HepG2 (cell line): ENCODE results near the gene OSBPL8. TPM values are rescaled to one million over a fixed set of nuclear protein-coding genes. Genes with fewer than 3 reads are reported as not detected.

Experiments
- ATAC-seq: fragments of 200-7000 bp; cut with Tn5 transposase; 3 replicates; pipeline ENCODE4 v1.9.1; 2020; ENCODE audit warnings: mild to moderate bottlenecking, moderate library complexity
- BruUV-seq: library from RNA; stranded (reverse); fragments of 400-500 nt; replicated peaks from 2 replicates; lab custom pipeline; 2021; lab: Mats Ljungman, UMichigan
- CTCF ChIA-PET: fragments of 300-600 bp; formaldehyde crosslinking; extraction: SDS; loops from one replicate; lab custom pipeline; 2021; ENCODE audit warnings: low total read pairs, inconsistent platforms, low intra/inter-chr PET ratio; lab: Yijun Ruan, JAX
- POLR2A ChIA-PET: fragments of 350-600 bp; sonication (Branson Sonifier 250); formaldehyde crosslinking; loops from one replicate; lab custom pipeline; 2020; ENCODE audit warnings: antibody characterized with exemption, inconsistent platforms; lab: Yijun Ruan, JAX
- DNase-seq: peaks from one replicate; pipeline ENCODE4 v3.0.0-alpha.2; 2015; ENCODE audit warnings: low spot score
- FAIRE-seq: peaks from 3 replicates; lab custom pipeline; 2011; peaks lifted over from hg19 to GRCh38; lab: Jason Lieb, UNC
- H2AFZ ChIP-seq: one replicate; pipeline ENCODE4 v1.6.1; 2011; ENCODE audit warnings: low read length, inconsistent platforms
- H3K27ac ChIP-seq: fragments of 300-600 bp; 3 replicates; pipeline ENCODE4 v1.8.0; 2011; ENCODE audit warnings: mixed run types, mild to moderate bottlenecking, mixed read lengths, low read length, inconsistent platforms; ENCODE audit not compliant: insufficient read depth; ENCODE audit errors: extremely low read length
- H3K27me3 ChIP-seq, 2 experiments: fragments of 200-600 bp in 1 of 2; 2 replicates in 1 of 2; 3 replicates in 1 of 2; pipeline versions ENCODE4 v1.6.0 to v1.8.0; 2011; ENCODE audit warnings: low read length in 2 of 2, mild to moderate bottlenecking in 2 of 2, moderate library complexity in 2 of 2, inconsistent platforms in 1 of 2; ENCODE audit not compliant: insufficient read depth in 2 of 2, control insufficient read depth in 1 of 2
- H3K36me3 ChIP-seq, 2 experiments: fragments of 200-600 bp in 1 of 2; replicated peaks in 1 of 2; 2 replicates in 1 of 2; 3 replicates in 1 of 2; pipeline versions ENCODE4 v1.5.1 to v1.8.0; 2011; ENCODE audit warnings: low read length in 2 of 2, inconsistent platforms in 1 of 2; ENCODE audit not compliant: insufficient read depth in 2 of 2, control insufficient read depth in 1 of 2
- H3K4me1 ChIP-seq: 2 replicates; pipeline ENCODE4 v1.5.1; 2012; ENCODE audit warnings: low read length, inconsistent platforms; ENCODE audit not compliant: insufficient read depth
- H3K4me2 ChIP-seq: 2 replicates; pipeline ENCODE4 v1.6.0; 2011; ENCODE audit warnings: low read depth, low read length, inconsistent platforms
- H3K4me3 ChIP-seq, 3 experiments: fragments of 200-600 bp in 1 of 3; sonication (generic), shearing (Covaris generic) in 1 of 3; replicated peaks in 1 of 3; 2 replicates each; pipeline ENCODE4 v1.5.1; 2011 to 2016; ENCODE audit warnings: low read length in 3 of 3, inconsistent platforms in 2 of 3, low read depth in 2 of 3, mild to moderate bottlenecking in 2 of 3, control low read depth in 1 of 3, mixed read lengths in 1 of 3; ENCODE audit not compliant: insufficient read depth in 1 of 3
- H3K79me2 ChIP-seq: one replicate; pipeline ENCODE4 v1.6.1; 2011; ENCODE audit warnings: low read length, inconsistent platforms; ENCODE audit not compliant: insufficient read depth
- H3K9ac ChIP-seq: 2 replicates; pipeline ENCODE4 v1.6.0; 2011; ENCODE audit warnings: mild to moderate bottlenecking, low read depth, low read length, inconsistent platforms; ENCODE audit not compliant: insufficient read depth
- H3K9me3 ChIP-seq: 2 replicates; pipeline ENCODE4 v1.5.1; 2012; ENCODE audit warnings: mild to moderate bottlenecking, low read length
- H4K20me1 ChIP-seq: 2 replicates; pipeline ENCODE4 v1.6.0; 2011; ENCODE audit warnings: inconsistent platforms, mild to moderate bottlenecking, low read length, moderate library complexity; ENCODE audit not compliant: insufficient read depth
- ARNT ChIP-seq: fragments of 450-650 bp; IDR thresholded peaks from 2 replicates; pipeline ENCODE4 v1.6.1; 2017
- ARNTL ChIP-seq: sonication (generic); formaldehyde crosslinking; IDR thresholded peaks from 2 replicates; pipeline ENCODE4 v1.4.0; 2020; ENCODE audit warnings: mild to moderate bottlenecking, missing genetic modification reagents
- ETV5 ChIP-seq: IDR thresholded peaks from 2 replicates; pipeline ENCODE4 v1.6.1; 2018; ENCODE audit warnings: missing biosample characterization, missing genetic modification reagents, inconsistent platforms, borderline replicate concordance
- SKI ChIP-seq: fragments of 450-650 bp; IDR thresholded peaks from one replicate; pipeline ENCODE4 v1.6.1; 2018; ENCODE audit warnings: mild to moderate bottlenecking; ENCODE audit not compliant: partially characterized antibody
- ZC3H13 ChIP-seq: sonication (generic); formaldehyde crosslinking; IDR thresholded peaks from 2 replicates; pipeline ENCODE4 v1.8.1; 2023; ENCODE audit warnings: mild to moderate bottlenecking, missing genetic modification reagents, moderate library complexity
- ZEB1 ChIP-seq: IDR thresholded peaks from 2 replicates; pipeline ENCODE4 v1.6.1; 2012; ENCODE audit warnings: mild to moderate bottlenecking, low read depth, inconsistent platforms; ENCODE audit not compliant: insufficient replicate concordance
- ZFP90 ChIP-seq: sonication (generic); formaldehyde crosslinking; IDR thresholded peaks from 2 replicates; pipeline ENCODE4 v1.8.0; 2022; ENCODE audit warnings: missing genetic modification reagents, mild to moderate bottlenecking, inconsistent platforms, borderline replicate concordance
- ZMYM4 ChIP-seq: sonication (generic); formaldehyde crosslinking; IDR thresholded peaks from 2 replicates; pipeline ENCODE4 v1.8.1; 2023; ENCODE audit warnings: mild to moderate bottlenecking, missing genetic modification reagents
- ZNF317 ChIP-seq: sonication (generic); formaldehyde crosslinking; IDR thresholded peaks from 2 replicates; pipeline ENCODE4 v1.5.0; 2020; ENCODE audit warnings: mild to moderate bottlenecking, missing genetic modification reagents
- ZNF670 ChIP-seq: sonication (generic); formaldehyde crosslinking; IDR thresholded peaks from 2 replicates; pipeline ENCODE4 v1.8.0; 2022; ENCODE audit warnings: mild to moderate bottlenecking, missing genetic modification reagents, borderline replicate concordance
- WGBS: methylation state at CpG from one replicate; pipeline ENCODE4 v1.1.6; 2017; ENCODE audit warnings: low lambda C conversion rate; 5-methylcytosine and 5-hydroxymethylcytosine counted together
- in situ Hi-C: cut with HindIII; loops from 2 replicates; pipeline ENCODE4 v1.10.0; 2017; ENCODE audit warnings: low pct_unique_long_range_greater_than_20kb; ENCODE audit not compliant: extremely low pct_ligation_motif_present
- intact Hi-C: fragments of 100-400 bp; cut with micrococcal nuclease; formaldehyde crosslinking; loops from one replicate; pipeline ENCODE4 v1.10.0; 2022; ENCODE audit not compliant: unreplicated experiment
- polyA plus RNA-seq, 8 experiments: library from polyadenylated mRNA; depleted of rRNA in 3 of 8; stranded (reverse) in 7 of 8; unstranded in 1 of 8; fragments of >200 nt; fragmentation: Illumina TruSeq in 4 of 8; extraction: Trizol in 4 of 8; gene quantifications; 2 replicates each; pipeline versions ENCODE4 v1.2.1 to v1.2.3, GENCODE V29; 2011 to 2016; ENCODE audit warnings: low read depth in 4 of 8, missing spikeins in 1 of 8, mixed read lengths in 1 of 8; ENCODE audit not compliant: insufficient read depth in 1 of 8
- total RNA-seq, 5 experiments: library from RNA; depleted of rRNA; stranded (reverse); fragments of >200 nt; fragmentation: Illumina TruSeq; extraction: Trizol; gene quantifications; 2 replicates each; pipeline ENCODE4 v1.2.3, GENCODE V29; 2016; ENCODE audit warnings: low read depth in 1 of 5
- TF ChIP-seq, protein P1 (sequence below): IDR thresholded peaks from 2 replicates; pipeline ENCODE4 v1.6.1; 2016; ENCODE audit warnings: missing biosample characterization, missing genetic modification reagents, low read depth
- TF ChIP-seq, protein P2 (sequence below): sonication (generic); formaldehyde crosslinking; IDR thresholded peaks from 2 replicates; pipeline ENCODE4 v1.4.0; 2020; ENCODE audit warnings: missing genetic modification reagents, borderline replicate concordance
- TF ChIP-seq, protein P3 (sequence below): sonication (generic); formaldehyde crosslinking; IDR thresholded peaks from 2 replicates; pipeline ENCODE4 v1.4.0; 2020; ENCODE audit warnings: missing genetic modification reagents
- TF ChIP-seq, protein P4 (sequence below): sonication (generic); formaldehyde crosslinking; conservative IDR thresholded peaks from 2 replicates; pipeline ENCODE4 v1.8.0; 2022; ENCODE audit warnings: missing genetic modification reagents

The OSBPL8 gene
- total and polyA plus RNA-seq, 2 of the 13 experiments (the other 11 are each of a cell fraction or from before 2014, with no cell fraction given) = 11.0 to 33.9 TPM

DNA sequence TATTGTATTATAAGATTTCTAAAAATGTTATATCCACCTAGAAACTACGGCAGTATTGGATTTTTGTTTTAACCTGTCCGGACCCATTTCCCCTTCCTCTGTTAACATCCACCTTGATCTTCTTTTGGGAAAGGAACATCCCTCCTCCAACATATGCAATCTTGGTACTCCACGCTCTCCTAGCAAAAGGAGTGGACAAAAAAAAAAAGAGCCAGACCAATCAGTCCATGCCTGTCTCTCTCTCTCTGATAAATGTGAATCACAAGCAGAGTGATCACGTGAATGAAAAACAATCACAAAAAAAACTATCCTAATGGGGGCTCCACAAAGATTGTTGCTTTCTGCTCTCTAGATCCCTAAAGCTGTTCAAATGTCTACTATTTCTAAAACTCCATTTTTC is 27.1 kb downstream of the OSBPL8 start:
- no TSS peak for BruUV-seq
- no peak overlapping the region for H3K4me2 ChIP-seq
- H3K36me3 ChIP-seq = no peaks in the 10 kb centered on the region
- H2AFZ ChIP-seq = no peak overlapping the region
- H4K20me1 ChIP-seq = no peaks in the 10 kb centered on the region
- 96% methylated on average over 4 of the region's 4 CpGs for WGBS
- H3K9me3 ChIP-seq = no peaks in the 10 kb centered on the region
- no peak for FAIRE-seq
- H3K79me2 ChIP-seq = peaks cover 13% of the 10 kb centered on the region
- no peaks in the 10 kb centered on the region; a peak in 1 of 5 replicates for H3K27me3 ChIP-seq
- POLR2A ChIA-PET = no interaction called here
- no peak for DNase-seq
- in situ Hi-C loops (no loop called here), intact Hi-C loops (no loop called here)
- no peak overlapping the region for H3K27ac ChIP-seq
- H3K4me3 ChIP-seq = no peak overlapping the region
- TF ChIP-seq ARNT (no peak), ZEB1 (no peak), ARNTL (CRISPR knock-in tag) (no peak), ZFP90 (CRISPR knock-in tag) (no peak), ZC3H13 (CRISPR knock-in tag) (no peak), SKI (no peak), ETV5 (CRISPR knock-in tag) (no peak), ZMYM4 (CRISPR knock-in tag) (no peak), ZNF317 (CRISPR knock-in tag) (no peak), ZNF670 (CRISPR knock-in tag) (no peak)
- TF ChIP-seq, protein P1, sequence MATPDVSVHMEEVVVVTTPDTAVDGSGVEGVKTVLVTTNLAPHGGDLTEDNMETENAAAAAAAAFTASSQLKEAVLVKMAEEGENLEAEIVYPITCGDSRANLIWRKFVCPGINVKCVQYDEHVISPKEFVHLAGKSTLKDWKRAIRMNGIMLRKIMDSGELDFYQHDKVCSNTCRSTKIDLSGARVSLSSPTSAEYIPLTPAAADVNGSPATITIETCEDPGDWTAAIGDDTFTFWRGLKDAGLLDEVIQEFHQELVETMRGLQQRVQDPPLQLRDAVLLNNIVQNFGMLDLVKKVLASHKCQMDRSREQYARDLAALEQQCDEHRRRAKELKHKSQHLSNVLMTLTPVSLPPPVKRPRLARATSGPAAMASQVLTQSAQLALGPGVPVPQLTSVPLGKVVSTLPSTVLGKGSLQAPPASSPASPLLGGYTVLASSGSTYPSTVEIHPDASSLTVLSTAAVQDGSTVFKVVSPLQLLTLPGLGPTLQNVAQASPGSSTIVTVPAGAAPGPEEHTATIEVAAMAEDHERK (CRISPR knock-in tag) = no peak
- TF ChIP-seq, protein P2, sequence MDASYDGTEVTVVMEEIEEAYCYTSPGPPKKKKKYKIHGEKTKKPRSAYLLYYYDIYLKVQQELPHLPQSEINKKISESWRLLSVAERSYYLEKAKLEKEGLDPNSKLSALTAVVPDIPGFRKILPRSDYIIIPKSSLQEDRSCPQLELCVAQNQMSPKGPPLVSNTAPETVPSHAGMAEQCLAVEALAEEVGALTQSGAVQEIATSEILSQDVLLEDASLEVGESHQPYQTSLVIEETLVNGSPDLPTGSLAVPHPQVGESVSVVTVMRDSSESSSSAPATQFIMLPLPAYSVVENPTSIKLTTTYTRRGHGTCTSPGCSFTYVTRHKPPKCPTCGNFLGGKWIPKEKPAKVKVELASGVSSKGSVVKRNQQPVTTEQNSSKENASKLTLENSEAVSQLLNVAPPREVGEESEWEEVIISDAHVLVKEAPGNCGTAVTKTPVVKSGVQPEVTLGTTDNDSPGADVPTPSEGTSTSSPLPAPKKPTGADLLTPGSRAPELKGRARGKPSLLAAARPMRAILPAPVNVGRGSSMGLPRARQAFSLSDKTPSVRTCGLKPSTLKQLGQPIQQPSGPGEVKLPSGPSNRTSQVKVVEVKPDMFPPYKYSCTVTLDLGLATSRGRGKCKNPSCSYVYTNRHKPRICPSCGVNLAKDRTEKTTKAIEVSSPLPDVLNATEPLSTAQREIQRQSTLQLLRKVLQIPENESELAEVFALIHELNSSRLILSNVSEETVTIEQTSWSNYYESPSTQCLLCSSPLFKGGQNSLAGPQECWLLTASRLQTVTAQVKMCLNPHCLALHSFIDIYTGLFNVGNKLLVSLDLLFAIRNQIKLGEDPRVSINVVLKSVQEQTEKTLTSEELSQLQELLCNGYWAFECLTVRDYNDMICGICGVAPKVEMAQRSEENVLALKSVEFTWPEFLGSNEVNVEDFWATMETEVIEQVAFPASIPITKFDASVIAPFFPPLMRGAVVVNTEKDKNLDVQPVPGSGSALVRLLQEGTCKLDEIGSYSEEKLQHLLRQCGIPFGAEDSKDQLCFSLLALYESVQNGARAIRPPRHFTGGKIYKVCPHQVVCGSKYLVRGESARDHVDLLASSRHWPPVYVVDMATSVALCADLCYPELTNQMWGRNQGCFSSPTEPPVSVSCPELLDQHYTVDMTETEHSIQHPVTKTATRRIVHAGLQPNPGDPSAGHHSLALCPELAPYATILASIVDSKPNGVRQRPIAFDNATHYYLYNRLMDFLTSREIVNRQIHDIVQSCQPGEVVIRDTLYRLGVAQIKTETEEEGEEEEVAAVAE = no peak
- TF ChIP-seq, protein P3, sequence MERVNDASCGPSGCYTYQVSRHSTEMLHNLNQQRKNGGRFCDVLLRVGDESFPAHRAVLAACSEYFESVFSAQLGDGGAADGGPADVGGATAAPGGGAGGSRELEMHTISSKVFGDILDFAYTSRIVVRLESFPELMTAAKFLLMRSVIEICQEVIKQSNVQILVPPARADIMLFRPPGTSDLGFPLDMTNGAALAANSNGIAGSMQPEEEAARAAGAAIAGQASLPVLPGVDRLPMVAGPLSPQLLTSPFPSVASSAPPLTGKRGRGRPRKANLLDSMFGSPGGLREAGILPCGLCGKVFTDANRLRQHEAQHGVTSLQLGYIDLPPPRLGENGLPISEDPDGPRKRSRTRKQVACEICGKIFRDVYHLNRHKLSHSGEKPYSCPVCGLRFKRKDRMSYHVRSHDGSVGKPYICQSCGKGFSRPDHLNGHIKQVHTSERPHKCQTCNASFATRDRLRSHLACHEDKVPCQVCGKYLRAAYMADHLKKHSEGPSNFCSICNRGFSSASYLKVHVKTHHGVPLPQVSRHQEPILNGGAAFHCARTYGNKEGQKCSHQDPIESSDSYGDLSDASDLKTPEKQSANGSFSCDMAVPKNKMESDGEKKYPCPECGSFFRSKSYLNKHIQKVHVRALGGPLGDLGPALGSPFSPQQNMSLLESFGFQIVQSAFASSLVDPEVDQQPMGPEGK (CRISPR knock-in tag) = no peak
- TF ChIP-seq, protein P4, sequence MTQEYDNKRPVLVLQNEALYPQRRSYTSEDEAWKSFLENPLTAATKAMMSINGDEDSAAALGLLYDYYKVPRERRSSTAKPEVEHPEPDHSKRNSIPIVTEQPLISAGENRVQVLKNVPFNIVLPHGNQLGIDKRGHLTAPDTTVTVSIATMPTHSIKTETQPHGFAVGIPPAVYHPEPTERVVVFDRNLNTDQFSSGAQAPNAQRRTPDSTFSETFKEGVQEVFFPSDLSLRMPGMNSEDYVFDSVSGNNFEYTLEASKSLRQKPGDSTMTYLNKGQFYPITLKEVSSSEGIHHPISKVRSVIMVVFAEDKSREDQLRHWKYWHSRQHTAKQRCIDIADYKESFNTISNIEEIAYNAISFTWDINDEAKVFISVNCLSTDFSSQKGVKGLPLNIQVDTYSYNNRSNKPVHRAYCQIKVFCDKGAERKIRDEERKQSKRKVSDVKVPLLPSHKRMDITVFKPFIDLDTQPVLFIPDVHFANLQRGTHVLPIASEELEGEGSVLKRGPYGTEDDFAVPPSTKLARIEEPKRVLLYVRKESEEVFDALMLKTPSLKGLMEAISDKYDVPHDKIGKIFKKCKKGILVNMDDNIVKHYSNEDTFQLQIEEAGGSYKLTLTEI (CRISPR knock-in tag) = no peak
- TF ChIP-seq, all 625 proteins: peak for 0
- peaks cover 18% of the 10 kb centered on the region for H3K4me1 ChIP-seq
- no peak overlapping the region for H3K9ac ChIP-seq
- ATAC-seq = no peak
- CTCF ChIA-PET = no interaction called here
